DMS53 (cell line): ENCODE measurements around the gene DELE1.

Experiments
- DNase-seq: peaks from one replicate; lab custom pipeline; 2025; lab: John Stamatoyannopoulos, UW

DELE1 gene

DNA sequence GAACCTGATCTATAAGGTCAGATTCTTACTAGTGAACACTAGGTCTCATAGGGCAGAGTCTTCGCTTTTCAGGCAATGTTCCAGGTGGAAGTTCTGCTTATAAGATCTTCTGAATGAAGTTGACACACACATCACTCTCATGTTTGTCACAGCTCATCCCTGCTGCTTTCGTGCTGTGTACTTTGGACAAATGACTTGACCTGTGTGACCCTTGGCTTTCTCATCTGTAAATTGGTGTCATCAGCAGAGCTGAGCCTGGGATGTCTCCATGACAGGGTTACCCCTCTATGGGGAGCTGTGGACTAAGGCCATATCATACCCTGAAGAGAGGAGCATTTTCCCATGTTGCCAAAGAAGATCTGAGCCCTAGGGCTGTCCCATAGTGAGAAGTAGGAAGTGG lies 2.8 kb downstream of the DELE1 start:
- no peak for DNase-seq

DNA sequence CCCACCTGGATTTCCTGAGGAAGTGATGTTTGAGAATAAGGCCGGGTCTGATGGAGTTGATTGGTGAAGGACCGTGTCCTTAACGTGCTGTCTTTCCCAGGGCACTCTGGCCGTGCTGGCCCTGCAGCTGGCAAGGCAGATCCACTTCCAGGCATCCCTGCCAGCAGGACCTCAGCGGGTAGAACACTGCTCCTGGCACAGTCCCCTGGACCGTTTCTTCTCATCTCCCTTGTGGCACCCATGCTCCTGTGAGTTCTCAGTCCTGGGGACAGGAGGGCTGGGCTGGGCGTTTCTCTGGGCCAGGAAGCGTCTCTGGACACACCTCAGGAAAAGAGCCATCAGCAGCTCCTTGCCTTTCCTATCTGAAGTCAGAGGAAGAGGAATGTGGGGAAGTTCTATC lies 4.4 kb downstream of the DELE1 start:
- DNase-seq: no peak

DNA sequence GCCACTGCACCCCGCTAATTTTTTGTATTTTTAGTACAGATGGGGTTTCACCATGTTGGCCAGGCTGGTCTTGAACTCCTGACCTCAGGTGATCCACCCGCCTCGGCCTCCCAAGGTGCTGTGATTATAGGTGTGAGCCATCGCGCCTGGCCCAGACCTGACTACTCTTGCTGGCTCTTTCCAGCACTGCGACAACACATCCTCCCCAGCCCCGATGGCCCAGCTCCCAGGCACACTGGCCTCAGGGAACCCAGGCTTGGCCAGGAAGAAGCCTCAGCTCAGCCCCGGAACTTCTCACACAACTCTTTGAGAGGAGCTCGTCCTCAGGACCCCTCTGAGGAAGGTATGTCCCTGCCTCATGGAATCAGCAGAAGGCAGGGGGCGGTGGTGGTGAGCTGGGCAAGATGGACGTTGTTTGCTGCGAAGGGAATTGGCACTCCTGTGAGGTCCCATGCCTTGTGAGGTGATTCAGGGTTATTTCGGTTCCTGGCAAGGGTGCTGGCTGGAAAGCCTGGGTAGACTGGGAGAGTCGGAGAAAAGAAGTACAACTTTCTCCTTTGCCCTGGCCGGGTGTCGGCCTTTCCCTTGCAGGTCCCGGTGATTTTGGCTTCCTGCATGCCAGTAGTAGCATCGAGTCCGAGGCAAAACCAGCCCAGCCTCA lies 5.9 kb downstream of the DELE1 start:
- DNase-seq: no peak

DNA sequence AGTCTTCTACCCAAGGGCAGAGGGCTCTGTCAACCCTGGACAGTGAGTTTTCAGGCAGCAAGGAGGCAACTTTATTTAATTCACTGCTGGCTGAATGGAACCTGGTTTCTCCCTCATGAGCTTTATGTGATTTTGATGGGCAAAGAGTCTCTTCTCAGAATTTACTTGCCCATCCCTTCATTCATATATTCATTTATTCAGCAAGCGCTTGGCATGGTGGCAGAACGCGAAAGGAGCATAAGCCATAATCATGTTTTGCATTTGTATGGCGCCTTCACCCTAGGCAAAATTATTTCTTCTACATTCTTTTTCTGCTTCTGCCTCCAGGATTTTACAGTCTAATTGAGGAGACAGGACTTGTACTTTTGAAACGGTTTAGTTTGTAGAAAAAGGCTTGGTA lies 8.0 kb downstream of the DELE1 start:
- no peak for DNase-seq

DNA sequence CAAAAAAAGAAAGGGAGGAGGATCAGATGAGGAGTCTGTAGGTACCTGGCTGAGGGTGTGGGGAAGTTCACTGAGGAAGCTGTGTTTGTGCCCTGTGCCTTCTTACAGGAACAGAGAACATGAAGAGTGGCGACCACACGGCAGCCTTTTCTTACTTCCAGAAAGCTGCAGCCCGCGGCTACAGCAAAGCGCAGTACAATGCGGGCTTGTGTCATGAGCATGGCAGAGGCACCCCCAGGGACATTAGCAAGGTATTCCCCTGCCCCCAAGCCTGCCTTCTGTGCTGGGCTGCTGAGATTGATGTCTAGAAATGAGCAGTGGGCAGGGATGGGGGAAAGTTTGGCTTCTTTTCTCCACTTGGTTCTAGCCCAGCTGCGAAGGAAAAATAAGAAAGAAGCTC lies 9.5 kb downstream of the DELE1 start:
- no peak for DNase-seq

DNA sequence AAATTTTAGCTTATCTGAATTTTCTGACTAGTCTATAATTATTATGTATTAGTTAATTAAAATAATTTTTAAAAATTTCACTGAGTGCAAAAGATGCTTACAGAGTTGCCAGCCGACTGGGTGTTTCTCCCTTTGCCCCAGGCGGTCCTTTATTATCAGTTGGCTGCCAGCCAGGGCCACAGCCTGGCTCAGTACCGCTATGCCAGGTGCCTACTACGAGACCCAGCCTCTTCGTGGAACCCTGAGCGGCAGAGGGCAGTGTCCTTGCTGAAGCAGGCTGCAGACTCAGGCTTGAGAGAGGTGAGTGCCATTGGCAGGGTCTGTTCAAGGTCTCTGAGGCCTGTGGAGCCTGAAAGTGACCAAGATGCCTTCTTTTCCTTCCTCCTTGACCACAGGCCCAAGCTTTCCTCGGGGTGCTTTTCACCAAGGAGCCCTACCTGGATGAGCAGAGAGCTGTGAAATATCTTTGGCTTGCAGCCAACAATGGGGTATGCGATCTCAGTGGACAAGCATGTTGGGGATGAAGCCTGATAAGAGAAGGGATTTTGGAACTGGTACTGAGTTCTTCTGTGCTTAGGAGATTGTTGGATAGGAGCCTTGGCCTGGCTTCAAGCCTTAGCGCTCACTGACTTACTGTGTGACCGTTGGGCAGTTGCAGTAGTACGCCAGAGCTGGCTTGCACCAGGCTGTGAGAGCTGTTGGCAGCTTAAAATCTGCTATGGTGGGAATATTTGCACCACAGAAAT lies 10.6 kb downstream of the DELE1 start:
- peak; percentile 49 for DNase-seq

DNA sequence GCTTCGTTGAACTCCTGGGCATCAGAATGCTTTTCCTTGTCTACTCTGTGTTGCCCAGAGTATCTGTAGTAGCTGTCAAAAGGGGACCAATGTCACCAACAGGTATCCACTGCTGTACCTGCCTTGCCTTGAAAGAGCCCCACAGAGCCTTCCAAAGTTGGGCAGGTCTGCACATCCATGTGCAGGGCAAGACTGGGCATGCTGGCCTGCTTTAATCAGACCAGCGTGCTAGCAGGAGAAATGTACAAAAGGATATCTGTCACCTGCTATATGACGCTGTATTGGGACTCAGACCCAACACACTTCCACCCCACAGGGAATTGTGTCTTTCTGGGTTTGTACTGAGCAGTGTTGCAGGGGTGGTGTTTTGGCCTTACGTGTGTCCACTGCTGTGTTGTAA lies 11.9 kb downstream of the DELE1 start:
- DNase-seq: no peak

DNA sequence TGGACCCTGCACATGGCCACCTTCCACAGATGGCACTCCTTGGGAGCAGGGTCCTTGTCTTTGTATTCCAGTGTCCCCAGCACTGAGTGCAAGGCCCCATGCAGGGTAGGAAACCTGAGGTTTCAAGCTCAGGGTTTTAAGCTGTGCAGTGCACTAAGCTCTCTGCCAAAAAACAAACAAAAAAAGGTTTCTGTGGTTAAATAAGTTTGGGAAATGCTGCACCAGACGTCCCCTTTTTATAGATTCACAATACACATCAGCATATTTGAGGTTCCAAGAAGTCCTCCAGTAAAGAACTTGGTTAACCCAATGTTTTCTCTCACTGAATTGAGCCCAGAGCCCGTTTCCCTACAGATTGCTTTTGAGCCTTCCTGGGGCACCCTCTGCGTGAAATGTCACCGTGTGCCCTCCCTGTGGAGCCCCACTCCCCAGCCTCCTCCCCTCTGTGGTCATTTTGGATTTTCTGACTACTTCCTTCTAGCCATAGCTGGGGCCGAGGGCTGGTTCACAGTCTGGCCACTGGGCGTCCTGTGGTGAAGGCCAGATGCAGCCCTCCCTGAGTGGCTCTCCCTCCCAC lies 17.1 kb downstream of the DELE1 start:
- no peak for DNase-seq

DNA sequence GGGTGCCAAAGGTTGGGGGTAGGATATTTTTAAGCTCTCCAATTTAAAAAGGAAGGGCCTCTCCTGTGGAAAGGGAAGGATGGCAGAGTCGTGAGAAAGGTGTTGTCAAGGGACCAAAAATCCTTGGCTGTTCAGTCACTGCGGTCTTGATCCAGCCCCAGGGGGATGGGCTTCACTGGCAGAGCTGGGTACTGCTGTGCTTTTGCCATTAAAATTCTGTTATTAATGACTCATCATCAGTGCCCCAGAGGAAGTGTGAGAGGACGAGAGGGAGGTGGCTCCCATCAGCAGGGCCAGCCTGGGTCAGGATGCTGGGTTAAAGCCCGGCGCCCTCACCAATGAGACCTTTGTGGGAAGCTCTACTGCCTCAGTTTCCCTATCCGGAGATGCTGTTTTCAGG lies 17.6 kb downstream of the DELE1 start:
- DNase-seq: peak; percentile 17

DNA sequence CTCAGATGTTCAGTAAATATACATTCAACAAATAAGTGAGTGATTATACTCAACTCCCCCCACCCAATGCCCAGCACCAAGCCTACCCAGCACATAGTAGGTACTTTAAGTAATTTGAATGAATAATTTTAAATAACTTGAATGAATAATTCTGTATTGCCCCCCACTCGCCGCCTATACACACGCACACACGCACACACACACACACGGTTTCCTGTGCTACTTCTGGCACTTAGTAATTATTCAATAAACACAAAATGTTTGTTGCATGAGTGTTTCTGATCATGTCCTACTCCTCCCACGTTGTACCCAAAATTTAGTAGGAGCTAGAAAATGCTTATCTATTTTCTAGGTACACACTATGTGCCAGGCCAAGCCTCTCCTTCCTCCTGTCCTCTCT lies 18.1 kb downstream of the DELE1 start:
- DNase-seq: no peak

DNA sequence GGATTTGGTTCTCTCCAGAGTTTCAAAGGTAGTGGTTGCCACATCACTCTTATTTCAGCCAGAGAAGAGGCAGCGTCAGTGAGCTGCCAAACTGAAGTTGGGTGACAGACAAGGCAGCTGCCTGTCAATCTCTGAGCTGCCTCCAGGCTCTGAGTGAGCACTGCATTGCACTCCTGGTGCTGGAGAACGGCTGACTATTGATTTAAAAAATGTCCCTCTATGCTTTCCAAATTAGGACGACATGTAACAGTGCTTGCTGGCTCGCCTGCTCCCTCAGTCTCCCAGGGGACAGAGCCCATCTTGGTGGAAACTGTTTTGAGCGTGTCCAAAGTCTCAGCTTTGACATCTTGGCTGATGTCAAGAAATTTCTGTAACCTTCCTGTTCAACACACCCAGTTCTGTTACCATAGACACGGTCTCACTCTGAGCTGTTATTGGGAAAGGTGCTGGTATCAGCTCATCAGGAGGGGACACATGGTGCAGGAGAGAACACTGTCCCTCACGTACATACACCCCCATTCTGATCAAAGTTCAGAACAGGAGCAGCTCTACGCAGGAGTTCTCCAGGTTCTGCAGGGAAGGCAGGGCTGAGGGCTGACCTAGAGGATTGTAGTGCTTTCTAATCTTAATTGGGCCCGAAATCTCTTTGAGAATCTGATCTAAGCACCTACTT lies 18.6 kb downstream of the DELE1 start:
- DNase-seq: no peak

DNA sequence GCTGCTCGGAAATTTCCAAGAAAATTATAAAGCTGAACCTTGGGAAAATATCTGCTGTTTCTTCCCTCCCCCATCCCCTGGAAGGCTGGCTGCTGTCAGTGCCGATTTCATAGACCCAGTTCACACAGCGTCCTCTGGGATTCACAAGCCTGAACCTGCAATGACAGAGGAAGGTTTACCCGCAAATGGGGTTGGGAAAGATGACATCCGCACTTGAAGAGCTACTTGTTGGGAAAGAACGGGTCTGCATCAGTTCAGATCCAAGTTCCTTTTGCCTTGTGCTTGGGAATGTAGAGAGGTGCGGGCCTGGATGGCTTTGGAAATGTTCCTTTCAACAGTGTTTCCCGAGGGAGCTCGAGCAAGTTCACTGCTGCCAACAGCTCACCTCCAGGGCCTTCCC lies 20.4 kb downstream of the DELE1 start:
- DNase-seq: no peak

DNA sequence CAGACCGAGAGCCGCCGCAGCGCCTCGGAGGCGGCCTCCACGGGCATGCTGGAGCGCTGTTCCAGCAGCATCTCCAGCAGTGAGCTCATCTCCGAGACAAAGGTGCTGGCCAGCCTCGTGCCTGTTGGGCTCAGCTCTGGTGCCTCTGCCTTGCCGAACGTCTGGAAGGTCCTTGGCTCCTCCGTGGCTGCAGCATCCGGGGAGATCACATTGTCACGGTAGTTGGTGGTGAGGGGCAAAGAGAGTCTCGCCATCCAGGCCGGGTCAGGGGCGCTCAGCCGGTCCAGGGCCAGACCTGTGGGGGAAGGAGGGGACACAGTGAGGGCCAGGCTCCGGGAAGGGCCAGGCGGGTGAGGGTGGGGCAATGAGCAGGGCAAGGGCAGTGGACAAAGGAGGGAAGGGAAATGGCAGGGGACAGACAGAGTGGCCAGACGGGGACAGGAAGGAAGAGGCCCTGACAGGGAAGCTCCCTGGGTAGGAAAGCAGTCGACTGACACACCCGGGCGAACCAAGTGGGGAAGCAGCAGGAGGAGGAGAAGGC lies 21.9 kb downstream of the DELE1 start:
- no peak for DNase-seq

DNA sequence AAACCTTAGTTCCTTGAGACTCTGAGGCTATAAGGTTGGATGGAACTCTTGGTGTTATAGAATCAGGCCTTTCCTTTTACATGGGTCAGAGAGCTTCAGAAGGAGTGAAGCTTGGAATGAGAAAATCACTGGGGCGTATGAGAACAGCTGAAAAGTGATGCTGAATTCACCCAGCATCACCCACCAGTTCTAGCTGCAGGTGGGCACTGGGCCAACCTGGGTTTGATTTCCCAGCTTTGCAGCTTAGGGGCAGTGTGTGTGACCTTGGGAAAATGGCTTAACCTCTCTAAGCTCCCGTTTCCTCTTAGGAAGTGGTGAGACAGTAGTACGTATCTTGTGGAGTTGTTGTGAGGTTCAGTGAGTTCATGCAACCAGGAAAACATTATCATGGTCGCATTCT lies 23.6 kb downstream of the DELE1 start:
- DNase-seq: no peak

DNA sequence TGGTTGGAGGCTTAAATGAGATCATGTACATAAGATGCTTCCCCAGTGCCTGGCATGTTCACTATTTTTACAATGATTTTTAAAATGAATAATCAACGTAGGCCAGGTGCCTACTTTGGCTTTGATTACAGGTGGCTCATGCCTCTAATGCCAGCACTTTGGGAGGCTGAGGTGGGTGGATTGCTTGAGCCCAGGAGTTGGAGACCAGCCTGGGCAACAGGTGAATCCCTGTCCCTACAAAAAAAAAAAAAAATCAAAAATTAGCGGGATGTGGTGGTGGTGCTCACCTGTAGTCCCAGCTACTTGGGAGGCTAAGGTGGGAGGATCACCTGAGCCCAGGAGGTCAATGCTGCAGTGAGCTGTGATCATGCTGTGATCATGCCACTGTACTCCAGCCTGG lies 25.1 kb downstream of the DELE1 start:
- DNase-seq: no peak

DNA sequence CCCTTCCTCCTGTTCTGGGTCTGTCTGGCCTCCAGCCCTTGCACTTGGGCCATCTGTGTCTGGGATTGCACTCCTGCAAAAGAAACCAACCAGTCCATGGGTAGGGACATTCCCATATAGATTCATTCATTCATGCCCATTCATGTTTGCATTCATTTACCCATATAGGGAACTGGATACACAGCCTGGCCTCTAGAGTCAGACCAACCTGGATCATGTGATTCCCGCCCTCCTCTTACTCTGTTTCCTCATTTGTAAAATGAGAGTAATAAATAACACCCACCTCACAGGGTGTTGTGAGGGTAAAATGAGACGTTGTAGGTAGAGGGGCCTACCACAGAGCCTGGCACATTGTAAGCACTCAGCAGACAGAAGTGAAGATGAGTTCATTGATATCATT lies 25.8 kb downstream of the DELE1 start:
- DNase-seq: no peak

DNA sequence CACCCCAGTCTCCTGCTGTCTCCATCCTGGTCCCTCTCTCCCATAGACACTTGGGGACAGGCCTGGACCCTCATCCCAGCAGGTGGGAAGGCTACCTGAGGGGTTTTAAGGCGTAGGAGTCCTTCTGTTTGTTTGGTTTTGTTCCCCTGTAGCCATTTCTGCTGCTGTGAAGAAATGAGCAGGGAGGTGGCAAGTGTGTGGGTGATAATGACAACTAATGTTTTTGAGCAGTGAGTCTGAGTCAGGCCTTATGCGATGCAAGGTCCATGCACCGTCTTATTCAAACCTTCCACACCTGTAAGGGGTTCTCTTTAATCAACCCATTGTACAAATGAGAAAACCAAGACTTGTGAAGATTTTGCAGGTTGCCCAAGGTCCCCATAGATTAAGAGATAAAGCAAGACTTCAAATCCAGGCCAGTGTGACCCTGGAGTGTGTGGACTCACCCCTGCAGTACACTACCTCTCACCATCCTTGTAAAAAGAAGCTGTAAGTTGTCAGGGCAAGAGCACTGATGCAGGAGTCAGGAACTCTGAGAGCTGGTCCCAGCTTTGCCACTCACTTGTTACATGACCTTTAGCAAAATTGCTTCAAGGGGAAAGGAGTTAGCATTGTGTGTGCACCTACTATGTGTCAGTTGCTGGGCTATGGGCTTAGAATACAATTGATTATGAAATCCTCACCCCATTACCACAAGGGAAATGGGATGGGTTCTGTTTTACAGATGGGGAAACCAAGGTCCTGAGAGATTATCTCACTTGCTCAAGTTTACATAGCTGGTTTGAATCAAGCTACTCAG lies 26.7 kb downstream of the DELE1 start:
- no peak for DNase-seq

DNA sequence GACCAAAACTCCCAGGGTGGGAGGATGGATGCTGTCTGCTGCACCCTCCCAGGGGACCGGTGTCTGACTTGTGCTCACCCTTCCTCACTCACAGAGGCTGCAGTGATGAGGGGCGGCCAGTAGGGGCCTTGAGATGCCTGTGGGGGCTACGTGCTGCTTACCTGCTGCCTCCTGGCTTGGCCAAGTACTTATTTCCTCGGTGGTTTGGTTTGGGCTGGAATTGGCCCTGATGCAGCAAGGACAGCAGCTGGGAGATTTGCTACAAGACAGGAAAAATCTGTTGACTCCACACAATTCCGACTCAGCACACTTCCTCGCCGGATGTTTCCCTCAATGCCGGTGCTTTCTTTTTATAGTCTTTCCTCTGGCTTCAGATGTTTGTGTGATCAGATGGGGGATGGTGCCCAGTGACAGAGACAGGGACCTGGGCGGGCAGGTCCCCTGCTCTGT lies 27.7 kb downstream of the DELE1 start:
- peak; percentile 17 for DNase-seq

DNA sequence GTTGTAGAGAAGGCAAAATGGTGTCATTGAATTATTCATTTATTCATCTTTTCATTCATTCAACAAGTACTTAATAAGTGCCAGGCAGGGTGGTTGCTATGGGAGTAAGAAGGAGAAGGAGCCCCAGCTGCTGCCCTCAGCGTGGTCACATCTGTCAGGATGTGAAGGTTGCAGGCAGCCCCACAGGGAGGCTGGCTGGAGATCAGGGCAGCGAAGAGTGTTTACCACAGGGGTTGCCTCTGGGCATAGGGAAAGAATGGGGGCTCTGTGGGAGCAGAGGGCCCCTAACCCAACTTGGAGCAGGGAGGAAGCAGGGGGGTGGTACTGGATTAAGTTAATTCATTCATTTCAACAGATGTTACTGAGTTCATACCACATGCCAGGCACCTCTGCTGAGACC lies 28.3 kb downstream of the DELE1 start:
- DNase-seq: no peak

DNA sequence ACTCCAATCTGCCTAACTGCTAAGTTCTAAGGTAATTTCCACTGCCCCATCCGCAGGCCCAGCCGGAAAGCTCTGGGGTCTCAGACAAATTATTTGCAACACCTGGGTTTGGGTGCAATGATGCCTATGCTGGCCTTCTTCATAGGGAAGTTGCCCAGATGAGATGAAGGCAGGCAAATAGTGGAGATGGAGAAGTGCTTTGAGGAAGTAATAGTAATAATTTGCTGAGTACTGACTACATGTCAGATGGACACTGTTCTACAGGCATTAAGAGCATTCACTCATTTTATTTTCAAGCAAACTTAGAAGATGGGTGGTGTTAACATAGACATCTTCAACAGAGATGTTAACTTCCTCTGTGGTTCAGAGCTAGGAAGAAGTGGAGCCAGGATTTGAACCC lies 30.5 kb downstream of the DELE1 start:
- DNase-seq: no peak

DNA sequence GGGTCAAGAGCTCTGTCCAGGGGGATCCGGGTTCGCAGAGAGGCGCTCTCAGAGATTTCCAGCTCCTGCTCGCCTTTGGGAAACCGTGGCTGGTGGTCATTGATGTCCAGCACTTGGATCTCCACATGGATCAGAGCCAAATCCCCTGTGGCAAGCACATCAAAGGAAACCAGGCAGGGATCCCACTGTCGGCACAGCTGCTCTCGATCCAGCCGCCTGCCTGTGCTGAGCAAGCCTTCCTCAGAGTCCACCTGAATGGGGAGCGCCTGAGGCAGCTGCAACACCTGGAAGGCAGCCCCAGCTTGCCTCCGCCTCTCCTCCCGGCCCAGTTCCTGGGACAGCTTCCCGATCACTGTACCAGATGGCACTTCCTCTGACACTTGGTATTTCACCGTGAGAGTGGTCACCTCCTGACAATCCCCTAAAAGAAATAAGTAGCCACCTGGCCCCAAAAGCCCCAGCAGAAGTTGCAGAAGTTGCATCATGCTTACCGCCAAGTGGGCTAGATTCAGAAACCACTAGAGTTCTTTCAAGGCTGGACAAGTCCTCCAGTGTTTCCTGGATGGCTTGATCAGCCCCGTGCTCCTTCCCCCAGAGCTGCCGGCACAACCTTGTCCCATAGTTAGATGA lies 33.8 kb downstream of the DELE1 start:
- DNase-seq: peak; percentile 15
